ENCODE data around the gene TMEM196. TPM values are rescaled to one million over a fixed set of nuclear protein-coding genes. Genes with fewer than 3 reads are reported as not detected.
A peak's percentile ranks its signal among the peaks of the same experiment; 100 is the strongest.

TMEM196 gene
- total and polyA plus RNA-seq, 9 of the 15 experiments (the other 6 are each of a cell fraction or from before 2014, with no cell fraction given), result not detected

GRCh38 chr7:19708397-19709248, 64.8 kb downstream of the TMEM196 start, which contains the start of gene POLR1F (continued):
- TF ChIP-seq CREB3L1 (IDR thresholded peaks at IDR 0.05; ENCODE audit: borderline replicate concordance, low read depth) (peak; percentile 44; the same call in 1 of the 2 replicates), EHMT2 (IDR thresholded peaks at IDR 0.05) (peak; percentile 43; the same call in 1 of the 2 replicates), CBFA2T2 (conservative IDR thresholded peaks at IDR 0.05) (no peak), MGA (IDR thresholded peaks at IDR 0.05) (peak; percentile 95), YY1 (IDR thresholded peaks at IDR 0.05; ENCODE audit: borderline replicate concordance in 1 of 3, control insufficient read depth in 1 of 3, extremely low read depth in 1 of 3, insufficient read depth in 3 of 3, insufficient read length in 1 of 3, insufficient replicate concordance in 2 of 3, low read depth in 1 of 3, low read length in 2 of 3) (peak; percentile 65 to 96 (median 94)), SIN3A (IDR thresholded peaks at IDR 0.05; ENCODE audit: borderline replicate concordance in 2 of 2, control insufficient read depth in 1 of 2, low read depth in 2 of 2, low read length in 2 of 2) (peak; percentile 96 to 98), HNRNPUL1 (IDR thresholded peaks at IDR 0.05; ENCODE audit: low read length) (no peak)

All from K562 (cell line).